HG02798 (cell line): ENCODE data around the gene PPP6R1.
"Not testable (repeated sequence)": the region's sequence is repeated elsewhere in the genome, so short reads cannot be mapped to it uniquely, and the experiment has no call there.

ENCODE experiments used
- ATAC-seq: cut with Tn5 transposase; IDR thresholded peaks from one replicate; pipeline ENCODE4 v1.9.1; 2021; ENCODE audit warnings: mild to moderate bottlenecking; ENCODE audit not compliant: unreplicated experiment, poor library complexity

Gene PPP6R1

DNA sequence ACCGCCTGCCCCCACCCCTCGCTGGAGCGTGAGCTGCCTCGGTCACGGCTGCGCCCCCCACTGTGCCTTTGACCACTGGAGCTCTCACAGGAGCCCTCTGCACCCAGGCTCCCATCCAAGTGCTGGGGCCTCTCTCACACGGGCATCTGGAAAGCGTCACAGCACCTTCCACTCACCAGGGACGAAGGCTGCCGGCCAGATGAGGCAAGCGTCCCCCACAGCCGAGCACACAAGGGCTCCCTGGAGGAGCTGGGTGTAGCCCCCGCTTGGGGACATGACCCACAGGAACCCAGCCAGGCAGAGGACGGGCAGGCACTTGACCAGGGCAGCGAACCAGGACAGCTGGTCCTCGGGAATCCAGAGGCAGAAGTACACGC lies 30.8 kb downstream of the PPP6R1 start:
- no peak for ATAC-seq

DNA sequence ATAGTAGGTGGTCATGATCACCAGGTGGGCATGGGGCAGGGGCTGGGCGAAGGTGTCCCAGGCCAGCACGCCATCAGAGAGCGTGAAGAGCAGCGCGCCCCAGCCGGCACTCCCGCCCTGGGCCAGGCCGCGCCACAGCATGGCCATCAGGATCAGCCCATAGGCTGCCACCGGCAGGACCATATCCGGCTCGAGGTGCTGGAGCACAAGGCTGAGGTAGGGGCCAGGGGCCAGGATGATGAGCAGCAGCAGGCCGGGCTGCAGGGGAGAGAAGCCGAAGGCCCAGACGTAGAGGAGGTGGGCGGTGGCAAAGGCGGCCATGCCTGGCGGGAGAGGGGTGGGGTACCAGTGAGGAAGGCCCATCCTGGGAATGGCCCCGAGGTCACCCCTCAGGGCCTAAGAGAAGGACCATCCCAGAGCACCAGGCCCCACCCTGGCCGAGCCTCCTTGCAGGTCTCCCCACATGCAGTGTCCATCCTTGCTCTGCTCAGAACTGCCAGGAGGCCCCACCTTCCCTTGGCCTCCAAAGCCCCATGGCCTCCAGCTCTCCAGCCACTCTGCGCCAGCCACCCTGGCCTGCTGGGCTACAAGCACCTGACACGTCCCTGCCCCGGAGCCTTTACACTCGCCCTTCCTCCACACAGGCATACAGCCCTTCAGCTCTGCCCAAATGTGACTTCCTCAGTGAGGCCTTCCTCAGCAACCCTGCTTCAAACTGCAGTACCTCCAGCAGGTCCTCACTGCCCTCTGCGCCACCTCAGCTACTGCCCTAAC lies 31.4 kb downstream of the PPP6R1 start:
- ATAC-seq: no peak

DNA sequence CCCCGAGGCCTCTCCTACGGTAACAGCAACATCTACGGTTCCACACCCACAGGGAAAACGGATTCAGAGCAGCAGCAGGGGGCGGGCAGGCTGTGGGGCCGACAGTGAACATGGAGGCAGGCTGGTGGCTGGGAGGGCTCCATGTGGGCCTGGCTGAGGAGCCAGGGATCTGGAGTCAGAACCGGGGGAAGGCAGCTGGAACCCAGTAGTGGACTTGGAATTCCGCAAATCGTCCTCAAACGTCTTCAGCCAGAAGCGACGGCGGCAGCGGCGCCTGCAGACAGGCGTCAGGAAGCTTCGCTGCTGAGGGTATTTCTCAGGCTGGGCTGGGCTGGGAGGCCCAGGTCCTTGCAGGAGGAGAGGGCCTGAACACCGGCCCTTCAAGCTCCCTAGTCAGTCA lies 32.0 kb downstream of the PPP6R1 start:
- ATAC-seq: no peak

DNA sequence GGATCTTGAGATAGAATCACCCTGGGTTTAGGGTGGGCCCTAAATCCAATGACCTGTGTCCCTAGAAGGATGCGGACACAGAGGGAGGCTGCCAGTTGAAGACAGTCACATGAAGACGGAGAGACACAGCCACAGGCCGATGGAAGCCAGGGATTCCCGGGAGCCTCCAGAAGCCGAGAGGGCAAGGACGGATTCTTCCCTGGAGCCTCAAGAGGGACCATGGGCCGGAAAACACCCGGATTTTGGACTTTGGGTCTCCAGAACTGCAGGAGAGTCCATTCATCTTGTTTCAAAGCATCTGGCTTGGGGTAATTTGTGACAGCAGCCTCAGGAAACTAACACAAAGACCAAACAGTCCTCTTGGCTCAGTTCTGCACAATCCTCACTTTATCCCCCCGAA lies 32.5 kb downstream of the PPP6R1 start:
- ATAC-seq: no peak

GRCh38 chr19:55225415-55225958 lies 33.3 kb downstream of the PPP6R1 start:
- no peak for ATAC-seq

- not testable (repeated sequence) for ATAC-seq
Measured at GRCh38 chr19:55224679-55225414, 34.0 kb downstream of the PPP6R1 start.

DNA sequence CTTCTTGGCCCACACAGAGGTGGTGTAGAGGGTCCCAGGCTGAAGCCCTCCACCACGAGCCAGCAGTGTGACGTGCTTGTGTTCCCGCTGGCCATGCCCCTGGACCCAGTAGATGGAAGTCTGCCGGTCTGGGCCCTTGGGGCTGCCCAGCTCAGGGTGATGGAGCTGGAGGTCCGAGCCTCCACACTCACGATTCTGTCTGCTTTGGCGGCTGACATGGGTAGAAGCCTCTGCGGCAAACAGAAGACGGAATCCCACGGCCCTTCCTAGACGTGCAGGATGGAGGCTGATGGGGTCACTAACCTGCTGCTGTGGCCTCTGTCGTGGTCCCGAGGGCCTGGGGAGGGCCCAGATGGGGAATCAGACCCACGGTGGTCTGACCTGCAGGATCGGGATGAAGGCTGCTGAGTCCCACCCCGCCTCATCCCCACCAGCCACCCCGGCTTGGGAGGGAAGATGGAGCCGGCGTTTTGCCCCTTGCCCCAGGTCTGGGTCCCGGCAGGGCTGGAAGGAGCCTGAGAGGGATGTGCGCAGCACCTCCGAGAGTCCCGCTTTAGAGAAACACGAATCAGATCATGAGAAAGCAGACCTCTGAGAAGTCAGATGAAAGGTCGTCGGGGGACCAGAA lies 34.7 kb downstream of the PPP6R1 start:
- ATAC-seq: no peak

GRCh38 chr19:55223291-55224037 lies 35.4 kb downstream of the PPP6R1 start:
- ATAC-seq: no peak

DNA sequence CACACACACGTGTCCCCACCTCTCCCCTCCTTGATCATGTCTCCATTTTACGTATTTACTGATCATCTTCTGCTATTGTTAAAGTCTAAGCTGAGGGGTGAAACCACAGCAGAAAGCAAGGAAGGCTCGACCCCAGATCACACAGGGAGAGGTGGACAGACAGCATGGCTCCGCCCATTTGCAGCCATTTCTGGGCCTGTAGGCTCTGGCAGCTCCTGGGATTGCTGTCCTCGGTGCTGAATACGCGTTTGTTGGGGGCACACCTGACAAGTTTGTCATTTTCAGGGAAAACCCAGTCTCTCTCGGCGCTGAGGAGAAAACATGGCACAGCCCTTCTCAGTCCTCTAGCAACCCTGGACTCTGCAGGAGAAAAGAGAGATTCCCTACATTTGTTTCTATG lies 38.3 kb downstream of the PPP6R1 start:
- no peak for ATAC-seq

GRCh38 chr19:55216461-55217198 lies 42.2 kb downstream of the PPP6R1 start:
- ATAC-seq: no peak

- ATAC-seq: no peak
Measured at GRCh38 chr19:55213547-55213946, 45.3 kb downstream of the PPP6R1 start.

DNA sequence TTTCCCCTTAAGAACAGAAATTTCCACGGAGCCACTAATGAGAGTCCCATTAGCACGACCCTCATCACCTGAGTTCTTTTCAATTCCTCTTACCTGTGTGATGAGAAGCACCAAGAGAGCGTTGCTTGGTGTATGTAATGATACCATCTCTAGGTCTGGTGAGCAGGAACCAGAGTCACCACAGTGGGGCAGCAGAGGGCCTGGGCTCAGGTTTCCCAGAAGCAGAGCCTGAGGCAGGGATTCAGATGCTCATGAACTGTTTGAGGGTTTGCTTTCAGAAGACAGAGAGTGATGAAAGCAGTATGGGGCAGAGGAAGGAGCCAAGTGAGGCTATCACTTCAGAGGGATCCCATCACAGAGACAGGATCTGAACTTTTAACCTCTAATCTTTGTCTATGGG lies 46.4 kb downstream of the PPP6R1 start:
- ATAC-seq: no peak

GRCh38 chr19:55209693-55210472 lies 48.9 kb downstream of the PPP6R1 start:
- no peak for ATAC-seq

DNA sequence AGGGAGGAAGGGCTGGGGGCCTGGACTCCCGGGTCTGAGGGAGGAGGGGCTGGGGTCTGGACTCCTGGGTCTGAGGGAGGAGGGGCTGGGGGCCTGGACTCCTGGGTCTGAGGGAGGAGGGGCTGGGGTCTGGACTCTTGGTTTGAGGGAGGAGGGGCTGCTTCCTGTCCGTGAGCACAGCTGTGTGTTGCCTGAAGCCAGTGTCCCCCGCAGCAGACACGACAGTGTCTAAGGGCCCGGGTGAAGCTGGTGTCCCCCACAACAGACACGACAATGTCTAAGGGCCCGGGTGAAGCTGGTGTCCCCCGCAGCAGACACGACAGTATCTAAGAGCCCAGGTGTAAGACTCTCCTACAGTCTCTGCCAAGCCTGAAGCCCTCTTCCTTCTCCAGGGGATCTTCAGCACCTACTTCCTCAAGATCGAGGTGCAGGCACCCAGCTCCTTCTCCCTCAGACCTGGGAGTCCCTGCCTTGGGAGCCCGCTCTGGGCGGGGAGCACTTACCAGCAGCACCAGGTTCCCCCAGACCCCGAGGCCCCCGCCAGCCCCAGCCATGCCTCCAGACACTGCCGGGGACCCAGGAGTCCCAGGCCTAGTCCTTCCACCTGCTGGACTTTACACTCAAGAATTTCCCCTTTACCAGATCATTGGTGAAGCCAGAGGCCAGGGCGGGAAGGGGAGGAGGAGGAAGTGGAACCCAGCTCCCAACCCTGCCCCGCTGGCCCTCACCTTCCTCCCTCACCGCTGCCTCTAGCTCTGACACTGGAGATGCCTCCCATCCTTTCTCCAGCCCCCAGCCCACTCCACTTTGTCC lies 49.7 kb downstream of the PPP6R1 start, which contains the start of gene PTPRH:
Gene PTPRH, minus strand, starts transcription at position 622 of the 813 bp plus-strand sequence. Its CDS starts 68 bp downstream, at position 554.
- no peak for ATAC-seq

GRCh38 chr19:55206664-55207500 lies 51.9 kb downstream of the PPP6R1 start:
- no peak for ATAC-seq

GRCh38 chr19:55202199-55202598 lies 56.6 kb downstream of the PPP6R1 start:
- ATAC-seq: not testable (repeated sequence)

DNA sequence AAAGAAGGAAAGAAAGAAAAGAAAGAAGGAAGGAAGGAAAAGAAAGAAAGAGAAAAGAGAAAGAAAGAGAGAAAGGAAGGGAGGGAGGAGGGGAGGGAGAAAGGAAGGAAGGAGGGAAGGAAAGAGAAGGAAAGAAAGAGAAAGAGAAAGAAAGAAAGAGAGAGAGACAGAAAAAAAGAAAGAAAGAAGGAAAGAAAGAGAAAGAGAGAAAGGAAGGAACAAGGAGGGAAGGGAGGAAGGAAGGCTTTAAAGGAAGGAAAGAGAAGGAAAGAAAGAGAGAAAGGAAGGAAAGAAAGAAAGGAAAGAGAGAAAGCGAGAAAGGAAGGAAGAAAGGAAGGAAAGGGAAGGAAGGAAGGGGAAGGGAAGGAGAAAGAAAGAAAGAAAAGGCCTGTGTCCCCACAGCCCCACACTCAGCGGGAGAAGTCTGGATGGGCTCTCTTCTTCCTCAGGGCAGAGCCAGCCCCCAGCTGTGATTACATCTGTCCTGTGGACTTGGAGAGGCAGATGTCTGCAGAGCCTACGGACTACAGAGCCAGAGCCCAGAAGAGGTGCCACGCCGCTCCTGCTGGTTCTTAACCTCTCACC lies 59.1 kb downstream of the PPP6R1 start:
- no peak for ATAC-seq
